ENCODE measurements around the gene TEAD2. TPM values are rescaled to one million over a fixed set of nuclear protein-coding genes. Genes with fewer than 3 reads are reported as not detected.
"Not testable (repeated sequence)": the region's sequence is repeated elsewhere in the genome, so short reads cannot be mapped to it uniquely, and the experiment has no call there.

TEAD2 gene
- total and polyA plus RNA-seq, 11 donors, result 31.1 to 77.2 (median 52.2) TPM

DNA sequence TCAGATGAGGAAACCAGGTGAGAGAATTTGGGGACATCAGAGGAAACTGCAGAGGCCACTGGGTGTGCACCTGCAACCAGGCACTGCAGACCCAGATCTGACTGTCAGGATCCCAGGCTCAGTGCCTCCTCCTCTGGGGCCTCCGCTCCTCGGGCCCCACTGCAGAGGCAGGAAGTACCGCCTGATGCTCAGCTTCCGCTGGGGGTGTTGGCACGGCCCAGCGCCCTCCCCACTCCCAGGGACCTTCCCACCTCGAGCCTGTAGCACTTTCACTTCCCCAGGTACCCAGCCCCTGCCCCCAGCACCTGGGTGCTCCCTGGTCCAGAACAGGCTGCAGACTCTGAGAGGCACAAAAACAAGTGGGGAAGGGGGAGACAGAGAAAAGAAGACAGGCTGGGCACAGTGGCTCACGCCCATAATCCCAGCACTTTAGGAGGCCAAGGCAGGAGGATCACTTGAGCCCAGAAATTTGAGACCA, 28.4 kb downstream of the TEAD2 start:
- peak overlapping the region in 1 of 12 donors; percentile 89 for H3K27ac ChIP-seq
- intact Hi-C loops (cut with DNase I), result no loop called here
- H3K36me3 ChIP-seq, result peaks cover 0 to 11% (median 0%) of the 10 kb centered on the region in 9 donors
- H3K9me3 ChIP-seq, result no peaks in the 10 kb centered on the region
- H3K4me3 ChIP-seq, result peak overlapping the region in 1 of 12 donors; percentile 4
- ATAC-seq, result no peak
- TF ChIP-seq, protein P1, sequence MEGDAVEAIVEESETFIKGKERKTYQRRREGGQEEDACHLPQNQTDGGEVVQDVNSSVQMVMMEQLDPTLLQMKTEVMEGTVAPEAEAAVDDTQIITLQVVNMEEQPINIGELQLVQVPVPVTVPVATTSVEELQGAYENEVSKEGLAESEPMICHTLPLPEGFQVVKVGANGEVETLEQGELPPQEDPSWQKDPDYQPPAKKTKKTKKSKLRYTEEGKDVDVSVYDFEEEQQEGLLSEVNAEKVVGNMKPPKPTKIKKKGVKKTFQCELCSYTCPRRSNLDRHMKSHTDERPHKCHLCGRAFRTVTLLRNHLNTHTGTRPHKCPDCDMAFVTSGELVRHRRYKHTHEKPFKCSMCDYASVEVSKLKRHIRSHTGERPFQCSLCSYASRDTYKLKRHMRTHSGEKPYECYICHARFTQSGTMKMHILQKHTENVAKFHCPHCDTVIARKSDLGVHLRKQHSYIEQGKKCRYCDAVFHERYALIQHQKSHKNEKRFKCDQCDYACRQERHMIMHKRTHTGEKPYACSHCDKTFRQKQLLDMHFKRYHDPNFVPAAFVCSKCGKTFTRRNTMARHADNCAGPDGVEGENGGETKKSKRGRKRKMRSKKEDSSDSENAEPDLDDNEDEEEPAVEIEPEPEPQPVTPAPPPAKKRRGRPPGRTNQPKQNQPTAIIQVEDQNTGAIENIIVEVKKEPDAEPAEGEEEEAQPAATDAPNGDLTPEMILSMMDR (IDR thresholded peaks at IDR 0.05), result no peak
- TF ChIP-seq POLR2A (IDR thresholded peaks at IDR 0.05), result no peak
- DNase-seq, result peak in 2 of 5 donors; percentile 37 to 75
- no peaks in the 10 kb centered on the region for H3K27me3 ChIP-seq
- peaks cover 0 to 55% (median 4%) of the 10 kb centered on the region in 12 donors for H3K4me1 ChIP-seq
- WGBS, 4 donors, result 40 to 69% (median 56%) methylated on average over 4 to 8 of the region's 8 CpGs

DNA sequence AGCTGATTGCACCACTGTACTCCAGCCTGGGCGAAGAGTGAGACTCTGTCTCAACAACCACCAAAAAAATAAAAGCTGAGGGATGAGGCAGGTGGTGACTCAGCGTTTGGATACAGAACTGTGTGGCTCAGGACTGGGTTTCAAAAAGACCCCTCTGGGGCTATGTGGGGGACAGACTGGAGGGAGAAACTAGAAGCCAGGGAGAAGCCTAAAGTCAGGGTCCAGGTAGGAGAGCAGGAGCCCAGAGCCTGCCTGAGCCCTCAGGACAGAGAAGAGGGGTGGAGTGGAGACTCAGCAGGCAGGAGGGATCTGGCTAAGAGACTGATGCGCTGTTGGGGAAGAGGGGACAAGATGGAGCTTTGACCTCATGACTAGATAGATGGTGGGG, 28.8 kb downstream of the TEAD2 start:
- intact Hi-C loops (cut with DNase I), result no loop called here
- Histone ChIP-seq H3K4me1 (peaks cover 0 to 51% (median 0%) of the 10 kb centered on the region in 12 donors), H3K36me3 (peaks cover 0 to 11% (median 0%) of the 10 kb centered on the region in 9 donors), H3K27ac (peak overlapping the region in 1 of 12 donors; percentile 89), H3K9me3 (no peaks in the 10 kb centered on the region), H3K27me3 (no peaks in the 10 kb centered on the region), H3K4me3 (peak overlapping the region in 1 of 12 donors; percentile 4)
- ATAC-seq, result no peak
- 82 to 89% (median 85%) methylated on average over 3 of the region's 3 CpGs for WGBS, 4 donors
- peak in 1 of 5 donors; percentile 11 for DNase-seq
- TF ChIP-seq, protein P1 (IDR thresholded peaks at IDR 0.05), result no peak
- no peak for TF ChIP-seq POLR2A (IDR thresholded peaks at IDR 0.05)

DNA sequence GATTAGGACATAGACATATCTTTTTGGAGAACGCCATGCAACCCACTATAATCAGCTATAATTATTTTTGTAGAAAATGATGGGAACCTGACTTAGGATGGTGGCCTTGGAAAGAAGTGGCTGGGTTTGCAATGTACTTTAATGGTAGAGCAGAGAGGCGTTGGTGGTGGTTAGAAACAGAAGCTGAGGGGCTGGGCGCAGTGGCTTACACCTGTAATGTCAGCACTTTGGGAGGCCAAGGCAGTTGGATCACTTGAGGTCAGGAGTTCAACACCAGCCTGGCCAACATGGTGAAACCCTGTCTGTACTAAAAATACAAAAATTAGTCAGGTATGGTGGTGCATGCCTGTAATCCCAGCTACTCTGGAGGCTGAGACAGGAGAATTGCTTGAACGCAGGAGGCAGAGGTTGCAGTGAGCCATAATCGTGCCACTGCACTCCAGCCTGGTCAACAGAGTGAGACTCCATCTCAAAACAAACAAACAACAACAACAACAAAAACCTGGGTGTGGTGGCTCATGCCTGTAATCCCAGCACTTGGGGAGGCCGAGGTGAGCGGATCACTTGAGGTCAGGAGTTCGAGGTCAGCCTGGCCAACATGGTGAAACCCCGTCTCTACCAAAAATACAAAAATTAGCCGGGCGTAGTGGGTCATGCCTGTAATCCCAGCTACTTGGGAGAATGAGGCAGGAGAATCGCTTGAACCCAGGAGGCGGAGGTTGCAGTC, 29.4 kb downstream of the TEAD2 start:
- Histone ChIP-seq H3K27ac (peak overlapping the region in 1 of 12 donors; percentile 89), H3K36me3 (peaks cover 0 to 10% (median 0%) of the 10 kb centered on the region in 9 donors), H3K4me1 (peaks cover 0 to 53% (median 0%) of the 10 kb centered on the region in 12 donors)
- H3K27me3 ChIP-seq; ATAC-seq; intact Hi-C loops (cut with DNase I); H3K4me3 ChIP-seq; H3K9me3 ChIP-seq: not testable (repeated sequence)
- DNase-seq, result peak in 1 of 5 donors; percentile 2
- WGBS, 4 donors, result 92 to 95% (median 94%) methylated on average over 13 of the region's 13 CpGs

DNA sequence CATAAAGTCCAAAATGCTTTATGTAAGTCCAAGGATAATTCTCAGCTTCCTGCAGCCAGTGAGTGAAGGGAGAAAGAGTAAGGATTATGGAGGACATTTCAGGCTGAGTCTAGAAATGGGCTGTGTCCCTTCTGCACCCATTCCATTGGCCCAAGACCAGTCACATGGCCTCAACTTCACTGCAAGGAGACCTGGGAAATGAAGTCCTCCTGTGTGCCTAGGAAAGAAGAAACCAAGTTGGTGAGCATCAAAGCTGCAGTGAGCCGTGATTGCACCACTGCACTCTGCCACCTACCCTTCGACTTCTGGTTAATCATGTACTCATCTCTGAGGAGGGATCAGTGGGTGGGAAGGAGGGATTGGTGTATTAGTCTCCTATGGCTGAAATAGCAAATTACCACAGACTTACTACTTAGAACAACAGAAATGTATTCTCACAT, 30.6 kb downstream of the TEAD2 start:
- ATAC-seq (peak; percentile 77 to 89 (median 88)), DNase-seq (peak in 2 of 5 donors; percentile 21 to 54)
- intact Hi-C loops (cut with DNase I), result no loop called here
- Histone ChIP-seq H3K4me3 (peak overlapping the region in 1 of 12 donors; percentile 26), H3K27me3 (no peaks in the 10 kb centered on the region), H3K27ac (no peak overlapping the region), H3K36me3 (peaks cover 0 to 5% (median 0%) of the 10 kb centered on the region in 9 donors), H3K4me1 (peaks cover 0 to 48% (median 0%) of the 10 kb centered on the region in 12 donors), H3K9me3 (no peaks in the 10 kb centered on the region)
- TF ChIP-seq, protein P1 (IDR thresholded peaks at IDR 0.05), result no peak
- no peak for TF ChIP-seq POLR2A (IDR thresholded peaks at IDR 0.05)
- WGBS, 4 donors, result 75 to 88% (median 81%) methylated on average over 2 of the region's 2 CpGs

DNA sequence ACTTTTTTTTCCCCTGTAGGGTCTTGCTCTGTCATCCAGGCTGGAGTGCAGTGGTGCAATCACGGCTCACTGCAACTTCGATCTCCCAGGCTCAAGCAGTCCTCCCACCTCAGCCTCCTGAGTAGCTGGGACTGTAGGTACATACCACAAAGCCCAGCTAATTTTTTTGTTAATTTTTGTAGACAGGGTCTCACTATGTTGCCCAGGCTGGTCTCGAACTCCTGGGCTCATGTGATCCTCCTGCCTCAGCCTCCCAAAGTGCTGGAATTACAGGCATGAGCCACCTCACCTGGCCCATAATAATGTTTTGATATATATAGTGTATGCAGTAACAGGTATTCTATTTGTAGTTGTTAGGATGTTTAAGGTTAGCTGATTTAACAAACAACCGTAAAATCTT, 31.0 kb downstream of the TEAD2 start:
- H3K4me3 ChIP-seq, result peak overlapping the region in 1 of 12 donors; percentile 26

More for the DNA sequence above, 31.0 kb downstream of the TEAD2 start:
- DNase-seq; H3K36me3 ChIP-seq; H3K27me3 ChIP-seq; intact Hi-C loops (cut with DNase I); H3K27ac ChIP-seq; ATAC-seq; H3K9me3 ChIP-seq: not testable (repeated sequence)
- peaks cover 0 to 47% (median 0%) of the 10 kb centered on the region in 12 donors for H3K4me1 ChIP-seq
- 94 to 98% (median 96%) methylated on average over 4 of the region's 4 CpGs for WGBS, 4 donors
